Endodermal cell (in vitro differentiated cells): ENCODE measurements around the gene DUOX1. TPM values are rescaled to one million over a fixed set of nuclear protein-coding genes. Genes with fewer than 3 reads are reported as not detected.

ENCODE experiments used
- DNase-seq: peaks from one replicate; pipeline ENCODE4 v3.0.0-alpha.2; 2017
- H3K27ac ChIP-seq: 2 replicates; pipeline ENCODE4 v1.5.1; 2013; ENCODE audit warnings: mild to moderate bottlenecking, low read depth, low read length, moderate library complexity
- H3K27me3 ChIP-seq: 2 replicates; pipeline ENCODE4 v1.6.1; 2013; ENCODE audit warnings: mild to moderate bottlenecking, low read length, moderate library complexity; ENCODE audit not compliant: insufficient read depth, control insufficient read depth, poor library complexity, severe bottlenecking
- H3K36me3 ChIP-seq: 2 replicates; pipeline ENCODE4 v1.7.0; 2013; ENCODE audit warnings: mild to moderate bottlenecking, low read length, moderate library complexity; ENCODE audit not compliant: control insufficient read depth, insufficient read depth
- H3K4me1 ChIP-seq: one replicate; pipeline ENCODE4 v1.7.0; 2013; ENCODE audit warnings: low read length; ENCODE audit not compliant: control insufficient read depth, insufficient read depth
- H3K4me3 ChIP-seq: 2 replicates; pipeline ENCODE4 v1.5.1; 2013; ENCODE audit warnings: mild to moderate bottlenecking, low read length, moderate library complexity
- H3K9ac ChIP-seq: 2 replicates; pipeline ENCODE4 v1.6.1; 2013; ENCODE audit warnings: mild to moderate bottlenecking, low read length, moderate library complexity; ENCODE audit not compliant: poor library complexity, severe bottlenecking; ENCODE audit errors: extremely low read depth
- H3K9me3 ChIP-seq: 2 replicates; pipeline ENCODE4 v1.6.1; 2013; ENCODE audit warnings: mild to moderate bottlenecking, low read length, moderate library complexity; ENCODE audit not compliant: control insufficient read depth
- H3K27ac Mint-ChIP-seq: 2 replicates; pipeline ENCODE4 v1.8.0; 2020; ENCODE audit warnings: mixed read lengths
- H3K27me3 Mint-ChIP-seq: 2 replicates; pipeline ENCODE4 v1.8.0; 2021; ENCODE audit warnings: mild to moderate bottlenecking, mixed read lengths; ENCODE audit not compliant: insufficient read depth
- H3K36me3 Mint-ChIP-seq: 2 replicates; pipeline ENCODE4 v1.8.0; 2020; ENCODE audit warnings: low read depth, mixed read lengths
- H3K4me1 Mint-ChIP-seq: 2 replicates; pipeline ENCODE4 v1.8.0; 2020; ENCODE audit warnings: mixed read lengths
- H3K4me3 Mint-ChIP-seq: 2 replicates; pipeline ENCODE4 v1.8.0; 2020; ENCODE audit warnings: mild to moderate bottlenecking, moderate library complexity, mixed read lengths
- H3K9me3 Mint-ChIP-seq: 2 replicates; pipeline ENCODE4 v1.8.0; 2020; ENCODE audit warnings: mild to moderate bottlenecking, mixed read lengths
- CTCF ChIP-seq: fragments of 200-600 bp; sonication (generic); conservative IDR thresholded peaks from 2 replicates; pipeline ENCODE4 v1.5.0; 2021; ENCODE audit warnings: antibody characterized with exemption, mild to moderate bottlenecking
- WGBS, 2 experiments: methylation state at CpG; one replicate each; pipeline versions ENCODE4 v1.1.5 to v1.1.7; 2013; ENCODE audit warnings: missing lambda C conversion rate in 2 of 2, mixed read lengths in 1 of 2; ENCODE audit not compliant: insufficient coverage in 1 of 2, insufficient read length in 1 of 2; 5-methylcytosine and 5-hydroxymethylcytosine counted together
- total RNA-seq, 2 donors: library from RNA; stranded (reverse); fragmentation: NEBNext Ultra II Directional in 1 of 2; extraction: Animal tissue kit (Norgen Biotek cat#: 25700) in 1 of 2; gene quantifications; 2 replicates in 1 of 2; 3 replicates in 1 of 2; pipeline ENCODE4 v1.2.1, GENCODE V29; 2021

The DUOX1 gene
- total RNA-seq, 2 donors from 2014 or later = 1.2 to 1.9 TPM

GRCh38 chr15:45139770-45140169, 10.0 kb downstream of the DUOX1 start:
- no peak overlapping the region for H3K4me3 ChIP-seq
- no peaks in the 10 kb centered on the region for H3K36me3 ChIP-seq
- H3K4me1 ChIP-seq = no peaks in the 10 kb centered on the region
- Mint-ChIP-seq H3K9me3 (no peaks in the 10 kb centered on the region), H3K27me3 (peaks cover 42% of the 10 kb centered on the region), H3K36me3 (no peaks in the 10 kb centered on the region), H3K4me3 (no peak overlapping the region), H3K4me1 (peaks cover 3% of the 10 kb centered on the region), H3K27ac (no peak overlapping the region)
- no peaks in the 10 kb centered on the region for H3K9me3 ChIP-seq
- H3K27me3 ChIP-seq = peaks cover 35% of the 10 kb centered on the region
- TF ChIP-seq CTCF = no peak
- H3K27ac ChIP-seq = no peak overlapping the region
- 88 to 97% methylated on average over 5 to 6 of the region's 6 CpGs for WGBS, 2 experiments
- DNase-seq = no peak
- H3K9ac ChIP-seq = no peak overlapping the region

- Mint-ChIP-seq H3K27me3 (peaks cover 40% of the 10 kb centered on the region), H3K27ac (no peak overlapping the region), H3K4me1 (peaks cover 3% of the 10 kb centered on the region), H3K4me3 (no peak overlapping the region), H3K9me3 (no peaks in the 10 kb centered on the region), H3K36me3 (no peaks in the 10 kb centered on the region)
- DNase-seq = no peak
- no peaks in the 10 kb centered on the region for H3K9me3 ChIP-seq
- H3K27ac ChIP-seq = no peak overlapping the region
- no peaks in the 10 kb centered on the region for H3K4me1 ChIP-seq
- H3K9ac ChIP-seq = no peak overlapping the region
- 94 to 98% methylated on average over 6 to 10 of the region's 10 CpGs for WGBS, 2 experiments
- TF ChIP-seq CTCF = no peak
- H3K27me3 ChIP-seq = peaks cover 27% of the 10 kb centered on the region
- H3K4me3 ChIP-seq = no peak overlapping the region
- H3K36me3 ChIP-seq = no peaks in the 10 kb centered on the region
These were observed 10.9 kb downstream of the DUOX1 start for GRCh38 chr15:45140557-45141250.

GRCh38 chr15:45141386-45141785, 11.6 kb downstream of the DUOX1 start:
- no peaks in the 10 kb centered on the region for H3K36me3 Mint-ChIP-seq
- Histone ChIP-seq H3K4me1 (no peaks in the 10 kb centered on the region), H3K27me3 (peaks cover 20% of the 10 kb centered on the region), H3K4me3 (no peak overlapping the region), H3K9ac (no peak overlapping the region), H3K9me3 (no peaks in the 10 kb centered on the region), H3K36me3 (no peaks in the 10 kb centered on the region), H3K27ac (no peak overlapping the region)
- DNase-seq = no peak
- no peak overlapping the region for H3K4me3 Mint-ChIP-seq
- whole genome bisulfite sequencing, 2 experiments = 80 to 100% methylated on average over 2 to 5 of the region's 5 CpGs
- no peak overlapping the region for H3K27ac Mint-ChIP-seq
- peaks cover 2% of the 10 kb centered on the region for H3K4me1 Mint-ChIP-seq
- H3K9me3 Mint-ChIP-seq = no peaks in the 10 kb centered on the region
- peaks cover 41% of the 10 kb centered on the region for H3K27me3 Mint-ChIP-seq
- TF ChIP-seq CTCF = no peak
